ENCODE results near the gene EIF2AK3.
A peak's percentile ranks its signal among the peaks of the same experiment; 100 is the strongest.
"Not testable (repeated sequence)": the region's sequence is repeated elsewhere in the genome, so short reads cannot be mapped to it uniquely, and the experiment has no call there.

The EIF2AK3 gene

DNA sequence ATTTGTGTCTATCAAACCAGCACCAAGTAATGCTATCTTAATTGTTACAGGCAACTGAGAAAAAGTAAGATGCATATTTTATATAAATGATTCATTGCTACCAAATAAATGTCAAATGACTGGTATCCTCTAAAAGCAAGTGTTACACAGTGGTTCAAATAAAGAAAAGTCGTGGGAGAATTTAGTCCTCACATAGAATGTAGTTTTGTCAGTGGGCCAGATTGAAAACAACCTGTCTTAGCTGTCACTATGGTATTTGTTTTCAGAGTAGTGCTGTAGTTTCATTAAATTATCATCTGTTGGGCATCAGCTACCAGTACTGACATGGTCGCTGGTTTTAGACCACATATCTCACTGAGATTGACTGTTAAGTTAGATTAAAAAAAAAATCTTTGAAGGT is 10.2 kb upstream of the EIF2AK3 start:
- no peak for DNase-seq (ENCODE audit: low read depth in 2 of 2)

DNA sequence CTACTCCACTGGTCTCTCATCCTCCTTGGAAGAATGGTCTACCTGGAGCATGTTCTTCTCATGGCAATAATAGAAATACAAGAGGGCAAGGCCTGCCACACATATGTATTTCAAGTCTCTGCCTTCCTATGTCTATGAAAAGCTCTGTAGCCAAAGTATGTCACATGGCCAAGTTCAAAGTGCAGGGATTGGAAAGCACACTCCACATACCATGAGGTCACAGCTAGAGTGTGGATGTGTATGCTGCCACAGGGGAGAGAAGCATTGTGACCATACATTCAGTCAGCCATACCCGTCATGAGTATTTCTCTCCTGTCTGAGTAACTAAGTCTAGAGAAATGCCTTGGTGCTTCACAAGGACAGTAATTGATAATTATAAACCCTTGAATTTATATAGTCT is 8.8 kb upstream of the EIF2AK3 start:
- DNase-seq (ENCODE audit: low read depth in 2 of 2) = no peak

DNA sequence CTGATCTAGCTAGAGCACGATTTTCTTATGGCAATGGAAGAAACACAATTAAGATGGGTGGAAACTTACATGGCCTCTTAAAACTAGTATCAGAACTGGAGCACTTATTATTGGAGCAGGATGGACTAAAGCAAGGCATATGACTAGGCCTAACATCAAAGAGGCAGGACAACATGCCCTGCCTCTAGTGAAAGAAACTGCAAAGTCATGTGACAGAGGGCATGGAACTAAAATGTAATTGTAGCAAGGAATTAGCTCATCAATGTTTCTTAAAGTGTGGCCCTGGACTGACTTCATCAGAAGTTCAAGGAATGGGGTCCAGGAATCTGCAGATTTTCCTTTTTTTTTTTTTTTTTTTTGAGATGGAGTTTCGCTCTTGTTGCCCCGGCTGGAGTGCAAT is 5.3 kb upstream of the EIF2AK3 start:
- no peak for DNase-seq (ENCODE audit: low read depth in 2 of 2)

DNA sequence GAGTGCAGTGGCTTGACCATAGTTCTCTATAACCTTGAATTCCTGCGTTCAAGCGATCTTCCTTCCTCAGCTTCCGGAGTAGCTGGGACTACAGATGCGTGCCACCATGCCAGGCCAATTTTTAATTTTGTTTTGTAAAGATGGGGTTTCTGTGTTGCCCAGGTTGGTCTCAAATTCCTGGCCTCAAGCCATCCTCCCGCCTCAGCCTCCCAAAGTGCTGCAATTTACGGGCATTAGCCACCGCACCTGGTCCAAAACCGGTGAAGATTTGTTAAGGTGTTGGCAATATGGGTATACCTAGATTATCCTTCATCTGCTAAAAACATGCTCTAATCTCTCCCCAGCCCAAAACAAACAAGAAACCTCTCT is 1.3 kb upstream of the EIF2AK3 start:
- no peak for DNase-seq (ENCODE audit: low read depth in 2 of 2)

DNA sequence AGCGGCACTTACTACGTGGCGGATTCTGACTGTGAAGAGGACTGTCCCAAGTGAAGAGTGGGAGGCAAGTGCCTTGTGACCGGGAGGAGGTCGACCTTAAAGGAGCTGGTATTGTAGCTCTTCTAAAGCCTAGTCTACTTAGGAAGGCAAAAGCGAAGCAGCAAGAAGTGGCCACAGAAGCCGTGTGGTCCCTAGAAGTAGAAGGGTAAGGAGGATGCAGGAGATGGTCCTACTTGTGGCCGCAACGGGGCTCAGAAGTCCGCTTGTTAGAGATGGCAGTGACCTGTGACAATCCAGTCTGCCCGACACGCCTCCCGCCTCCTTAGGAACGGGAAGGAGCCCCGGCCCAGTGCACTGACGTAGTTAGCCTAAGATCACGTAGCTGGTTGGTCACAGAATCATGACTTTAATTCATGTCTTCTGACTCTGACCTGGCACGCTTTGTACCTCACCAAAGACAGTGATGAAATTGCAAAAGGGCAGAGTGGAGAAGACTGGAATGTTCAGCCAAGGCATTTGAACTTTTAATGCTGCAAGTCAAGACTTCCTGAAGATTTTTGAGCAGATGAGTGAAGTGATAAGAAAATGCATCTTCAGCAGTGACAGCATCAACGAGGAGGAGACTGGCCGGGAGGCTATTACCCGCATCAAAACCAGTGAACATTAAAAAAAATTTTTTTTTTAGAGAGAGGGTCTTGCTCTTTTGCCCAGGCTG is 749 bp upstream of the EIF2AK3 start:
- DNase-seq (ENCODE audit: low read depth in 2 of 2) = peak; percentile 76 to 78

DNA sequence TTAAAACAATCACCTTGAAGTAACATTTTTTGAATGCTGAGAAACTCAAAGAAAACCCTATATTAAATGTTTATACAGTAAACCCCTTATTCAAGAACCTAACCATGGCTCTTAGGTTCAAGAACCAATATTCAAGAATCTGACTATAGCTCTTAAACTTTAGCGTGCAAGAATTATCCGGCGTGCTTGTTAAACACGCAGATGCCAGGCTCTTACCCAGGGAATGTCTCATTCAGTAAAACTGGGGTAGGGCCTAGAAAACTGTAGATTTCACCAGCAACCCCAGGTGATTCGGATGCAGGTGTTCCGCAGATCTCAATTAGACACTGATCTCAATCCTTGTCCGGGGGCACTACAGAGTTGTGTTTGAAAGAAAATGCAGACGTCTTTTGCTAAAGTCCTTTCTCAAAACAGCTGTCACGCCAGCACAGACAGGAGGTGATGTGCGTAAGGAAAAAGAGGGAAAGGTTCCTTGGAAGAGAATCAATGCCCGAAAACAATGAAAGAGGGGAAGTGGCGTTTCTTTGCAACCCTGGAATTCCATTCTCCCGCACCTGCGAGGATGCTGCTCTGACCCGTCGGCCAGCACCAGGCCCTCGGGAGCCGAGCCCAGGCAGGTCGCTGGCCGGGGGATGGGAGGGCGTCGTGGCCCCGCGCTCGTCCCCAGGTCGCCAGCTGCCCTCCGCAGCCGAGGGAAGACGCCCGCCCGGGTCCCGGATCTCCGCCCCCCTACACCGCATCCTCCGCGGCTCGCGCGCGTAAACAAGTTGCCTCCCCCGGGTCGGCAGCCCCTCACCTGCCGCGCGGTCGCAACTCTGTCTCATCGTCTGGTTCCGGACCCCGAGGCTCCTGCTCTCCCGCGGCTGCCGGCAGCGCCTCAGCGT is 851 bp downstream of the EIF2AK3 start:
- no peak for DNase-seq (ENCODE audit: low read depth in 2 of 2)

DNA sequence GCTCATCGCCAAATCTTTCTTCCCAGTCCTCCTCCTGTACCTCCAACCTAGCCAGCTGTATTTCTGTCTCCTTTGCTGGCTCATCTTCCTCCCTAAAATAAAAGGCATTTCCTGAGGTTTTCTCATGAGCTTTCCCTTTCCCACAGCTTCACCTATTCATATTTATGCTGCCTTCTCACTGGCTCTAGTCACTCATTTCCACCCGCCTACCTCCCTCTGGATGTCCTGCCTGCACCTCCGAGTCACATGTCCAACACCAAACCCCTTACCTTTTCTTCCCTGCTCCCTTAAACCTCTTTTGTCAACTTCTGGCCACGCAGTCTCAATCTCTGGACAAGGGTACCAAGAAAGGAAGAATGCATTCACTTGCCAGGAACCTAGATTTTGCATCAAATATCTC is 2.8 kb downstream of the EIF2AK3 start:
- no peak for DNase-seq (ENCODE audit: low read depth in 2 of 2)

DNA sequence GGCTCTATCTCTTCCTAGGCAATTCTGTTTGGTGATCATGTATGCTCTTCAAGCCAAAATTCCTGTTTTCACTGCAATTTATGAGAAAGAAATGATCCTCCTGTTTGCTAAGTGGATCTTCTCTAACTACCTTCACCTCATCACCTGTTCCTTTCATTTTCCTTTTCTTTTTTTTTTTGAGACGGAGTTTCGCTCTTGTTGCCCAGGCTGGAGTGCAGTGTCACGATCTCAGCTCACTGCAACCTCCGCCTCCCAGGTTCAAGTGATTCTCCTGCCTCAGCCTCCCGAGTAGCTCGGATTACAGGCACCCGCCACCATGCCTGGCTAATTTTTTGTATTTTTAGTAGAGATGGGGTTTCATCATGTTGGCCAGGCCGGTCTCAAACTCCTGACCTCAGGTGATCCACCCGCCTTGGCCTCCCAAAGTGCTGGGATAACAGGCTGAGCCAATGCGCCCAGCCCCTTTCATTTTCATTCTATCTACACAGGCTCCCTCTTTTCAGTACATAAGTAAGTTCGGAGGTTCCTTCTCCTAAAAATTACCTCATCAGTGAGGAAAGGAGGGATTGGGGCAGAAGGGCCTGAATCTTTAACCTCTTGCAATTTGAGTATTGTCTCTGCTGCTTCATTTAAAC is 3.3 kb downstream of the EIF2AK3 start:
- DNase-seq (ENCODE audit: low read depth in 2 of 2) = not testable (repeated sequence)

DNA sequence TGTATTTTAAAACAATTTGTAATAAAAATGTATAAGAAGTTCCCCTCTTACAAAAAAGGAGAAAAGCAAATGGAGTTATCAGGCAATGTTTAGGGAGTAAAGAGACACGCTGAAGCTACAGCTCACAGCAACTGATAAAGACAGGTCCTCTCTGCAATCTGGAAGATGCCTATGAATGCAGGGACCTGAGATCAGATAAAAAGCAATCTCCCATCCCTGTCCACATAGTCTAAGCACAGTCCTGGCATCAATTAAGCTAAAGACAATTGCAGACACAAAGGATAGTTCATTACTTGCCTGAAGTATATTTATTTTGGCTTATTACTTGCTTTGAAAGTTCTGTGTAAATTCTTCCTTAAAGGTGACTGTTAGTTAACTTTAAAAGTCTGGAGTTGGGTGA is 5.0 kb downstream of the EIF2AK3 start:
- DNase-seq (ENCODE audit: low read depth in 2 of 2) = no peak

DNA sequence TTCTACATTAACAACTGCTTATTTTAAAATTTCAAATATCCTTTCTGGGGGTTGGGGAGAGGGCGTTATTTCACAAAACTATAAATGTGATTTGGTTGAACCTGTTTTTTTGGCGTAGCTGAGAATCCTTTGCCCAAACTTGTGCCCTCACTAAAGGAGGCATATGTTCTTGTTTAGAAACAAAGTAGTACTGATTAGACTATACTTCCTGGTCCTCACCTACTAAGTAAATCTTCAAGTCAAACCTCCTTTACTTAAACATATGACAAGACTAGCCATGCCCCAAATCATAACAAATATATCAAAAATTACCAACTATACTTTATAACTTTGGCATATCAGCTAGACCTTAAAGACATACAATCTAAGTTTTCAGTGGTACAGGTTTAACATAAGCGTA is 5.8 kb downstream of the EIF2AK3 start:
- DNase-seq (ENCODE audit: low read depth in 2 of 2) = no peak

DNA sequence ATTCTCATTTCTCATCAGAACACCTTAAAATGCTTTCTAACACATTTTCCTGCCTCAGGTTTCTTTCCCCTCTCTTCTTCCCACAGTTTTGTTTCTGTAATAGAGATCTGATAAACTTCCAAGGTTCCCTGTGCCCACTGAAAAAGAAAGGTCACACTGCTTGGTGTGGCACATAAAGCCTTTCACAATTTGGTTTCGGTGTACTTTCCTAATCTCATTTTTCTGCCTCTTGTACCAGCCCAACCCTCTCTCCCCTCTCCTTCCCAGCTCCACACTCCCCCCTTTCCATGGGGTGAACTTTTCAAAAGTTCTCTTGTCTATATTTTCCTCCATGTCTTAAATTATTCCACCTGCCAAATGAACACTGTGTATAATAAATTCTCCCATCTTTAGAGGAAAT is 7.2 kb downstream of the EIF2AK3 start:
- DNase-seq (ENCODE audit: low read depth in 2 of 2) = no peak

DNA sequence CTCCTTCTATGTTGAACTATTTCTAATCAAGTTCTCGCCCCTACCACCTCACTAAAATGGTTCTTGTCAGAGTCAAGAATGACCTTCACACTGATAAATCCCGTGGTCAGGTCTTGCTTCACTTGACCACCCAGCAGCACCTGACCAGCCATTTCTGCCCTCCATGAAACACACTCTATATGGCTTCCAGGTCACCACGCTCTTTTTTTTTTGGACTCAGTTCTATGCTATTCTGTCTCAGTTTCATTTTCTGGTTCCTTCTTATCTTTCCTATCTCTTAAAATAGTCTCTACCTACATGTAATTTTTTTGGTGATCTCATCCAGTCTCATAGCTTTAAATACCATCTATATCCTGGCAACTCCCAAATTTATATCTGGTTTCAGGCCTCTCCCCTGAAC is 11.4 kb downstream of the EIF2AK3 start:
- DNase-seq (ENCODE audit: low read depth in 2 of 2) = no peak

DNA sequence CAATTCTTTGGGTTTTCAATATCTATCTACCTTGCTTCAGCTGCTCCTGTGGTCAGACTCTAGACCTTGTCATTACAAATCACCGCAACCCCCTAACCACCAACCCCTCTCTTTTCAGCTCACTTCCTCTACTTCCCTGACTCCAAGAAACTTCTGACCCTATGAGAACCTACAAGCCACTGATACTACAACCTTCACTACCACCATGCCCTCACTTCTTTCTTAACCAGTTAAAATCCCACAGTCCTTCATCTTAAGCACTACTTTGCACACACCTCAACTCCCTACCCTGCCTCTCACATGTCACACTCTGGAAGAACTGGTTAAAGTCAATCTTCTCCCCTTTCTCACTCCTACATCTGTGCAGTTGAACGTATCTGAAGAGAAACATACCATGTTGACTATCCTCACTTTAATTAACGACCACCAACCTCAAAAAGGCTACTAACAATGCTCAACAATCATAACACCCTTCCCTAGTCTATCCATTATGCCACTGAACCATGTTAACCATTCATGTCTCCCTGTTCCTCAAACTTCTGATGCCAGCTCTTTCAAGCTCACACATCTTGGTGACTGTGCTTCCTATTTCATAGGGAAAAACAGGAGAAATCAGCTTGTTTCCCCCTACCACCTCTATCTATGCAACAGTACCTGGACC is 12.6 kb downstream of the EIF2AK3 start:
- DNase-seq (ENCODE audit: low read depth in 2 of 2) = no peak

DNA sequence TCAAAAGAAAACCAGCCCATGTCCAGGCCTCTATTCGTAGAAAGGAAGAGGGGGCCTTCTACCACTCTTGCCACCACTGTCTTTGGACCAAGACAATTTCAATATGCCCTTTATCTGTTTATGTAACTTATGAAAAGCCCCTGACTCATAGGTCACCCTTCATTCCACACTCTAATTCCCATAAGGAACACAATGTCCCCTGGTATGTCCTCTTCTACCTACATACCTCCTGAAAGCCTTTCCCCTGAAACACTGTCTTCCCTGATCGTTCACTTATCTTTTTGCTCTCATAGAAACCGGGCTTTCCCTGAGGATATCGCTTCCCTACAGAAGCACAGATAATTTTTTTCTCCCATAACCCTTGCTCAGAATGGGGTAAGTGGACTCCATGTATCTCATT is 13.3 kb downstream of the EIF2AK3 start:
- no peak for DNase-seq (ENCODE audit: low read depth in 2 of 2)

DNA sequence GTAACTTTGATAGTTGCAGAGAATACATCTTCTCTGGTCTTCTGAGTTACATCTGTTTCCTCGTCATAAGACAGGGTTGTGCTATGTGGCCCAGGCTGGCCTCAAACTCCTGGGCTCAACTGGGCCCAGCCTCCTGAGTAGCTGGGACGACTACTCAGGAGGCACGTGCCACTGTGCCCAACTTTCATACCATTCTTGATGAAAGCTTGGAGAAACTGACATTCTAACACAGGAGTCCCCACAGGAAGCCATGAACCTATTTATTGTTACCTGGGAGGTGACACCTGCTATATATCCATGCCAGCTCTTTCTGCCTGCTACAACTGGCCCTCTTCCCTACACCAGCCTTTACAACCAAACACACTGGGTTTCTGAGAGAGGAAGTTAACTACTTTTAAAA is 19.1 kb downstream of the EIF2AK3 start:
- DNase-seq (ENCODE audit: low read depth in 2 of 2) = no peak

DNA sequence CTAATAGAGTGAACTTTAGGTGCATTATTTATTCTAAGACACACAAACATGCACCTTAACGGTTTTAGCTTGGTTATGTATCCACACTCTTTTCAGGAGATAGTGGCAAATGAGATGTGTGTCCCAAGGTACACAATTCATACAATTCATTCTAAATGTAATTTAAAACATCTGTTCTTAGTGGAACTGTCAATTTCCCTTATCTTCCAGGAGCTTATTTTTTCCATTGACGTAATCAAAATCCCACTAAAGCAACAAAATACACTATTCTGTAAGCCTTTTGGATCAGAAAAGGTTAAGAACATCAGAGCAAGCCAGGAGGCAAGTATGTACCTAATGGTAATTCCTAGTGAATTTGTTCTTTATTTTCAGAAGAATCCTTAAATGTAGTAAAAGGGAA is 19.8 kb downstream of the EIF2AK3 start:
- DNase-seq (ENCODE audit: low read depth in 2 of 2) = no peak

DNA sequence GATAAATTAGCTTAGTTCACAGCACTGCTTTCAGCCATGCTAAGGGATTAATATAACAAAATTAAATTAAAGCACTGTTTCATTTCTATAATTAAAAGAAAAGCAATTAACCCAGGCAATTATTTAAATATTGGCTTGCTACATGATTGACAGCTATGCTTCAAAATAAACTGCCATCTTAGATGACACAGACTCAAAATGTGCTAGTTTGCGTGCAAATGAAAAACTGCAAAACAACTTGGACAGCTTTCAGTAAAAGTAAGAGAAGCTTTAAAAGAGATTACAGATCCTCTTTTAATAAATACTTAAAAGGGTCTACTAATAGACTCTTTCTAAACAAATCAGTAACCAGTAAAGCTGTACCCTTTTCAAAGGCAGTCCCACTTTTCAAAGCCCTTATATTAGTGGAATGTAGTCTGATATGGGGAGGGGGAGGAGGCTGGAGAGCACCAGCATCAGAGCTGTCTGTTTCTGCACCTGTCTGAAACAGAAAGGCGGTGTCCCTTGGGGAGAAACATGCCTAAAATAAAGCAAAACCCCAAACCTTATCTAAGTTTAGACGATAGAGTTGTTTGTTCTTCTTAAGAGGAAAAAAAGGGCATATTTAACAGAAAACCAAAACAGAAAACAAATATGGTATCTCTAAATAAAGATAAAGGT is 20.8 kb downstream of the EIF2AK3 start:
- no peak for DNase-seq (ENCODE audit: low read depth in 2 of 2)

DNA sequence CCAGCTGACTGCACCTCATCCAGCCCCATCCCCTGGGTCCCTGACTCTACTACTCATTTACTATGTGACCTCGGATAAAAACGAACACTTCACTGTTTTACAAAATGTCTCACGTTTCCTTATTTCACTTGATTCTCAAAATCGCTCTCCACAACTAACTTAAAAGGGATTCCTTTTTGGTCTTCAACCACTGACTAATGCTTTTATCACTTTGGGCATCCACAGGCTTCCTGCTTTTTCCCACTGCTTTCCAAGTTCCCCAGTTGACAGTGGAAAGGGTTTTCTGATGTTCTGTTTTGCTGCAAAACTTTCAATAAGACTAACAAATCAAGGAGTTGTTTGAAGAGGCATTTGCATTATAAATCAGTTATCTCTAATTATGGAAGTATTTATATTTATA is 24.1 kb downstream of the EIF2AK3 start:
- peak; percentile 8 to 18 for DNase-seq (ENCODE audit: low read depth in 2 of 2)

DNA sequence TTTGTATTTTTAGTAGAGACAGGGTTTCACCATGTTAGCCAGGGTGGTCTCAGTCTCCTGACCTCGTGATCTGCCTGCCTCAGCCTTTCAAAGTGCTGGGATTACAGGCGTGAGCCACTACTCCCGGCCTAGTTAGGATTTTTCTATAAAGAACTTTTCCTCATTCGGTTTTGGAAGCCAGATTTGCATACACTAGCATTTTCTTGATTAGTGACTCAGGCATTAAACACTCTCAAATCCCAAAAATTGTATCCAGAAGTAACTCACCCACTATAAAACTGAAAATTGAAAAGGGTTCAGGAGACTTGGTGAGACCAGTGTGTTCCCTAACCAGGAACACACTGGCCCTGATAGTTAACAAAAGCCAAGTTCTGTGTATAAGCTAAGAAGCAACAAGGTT is 25.2 kb downstream of the EIF2AK3 start:
- no peak for DNase-seq (ENCODE audit: low read depth in 2 of 2)

DNA sequence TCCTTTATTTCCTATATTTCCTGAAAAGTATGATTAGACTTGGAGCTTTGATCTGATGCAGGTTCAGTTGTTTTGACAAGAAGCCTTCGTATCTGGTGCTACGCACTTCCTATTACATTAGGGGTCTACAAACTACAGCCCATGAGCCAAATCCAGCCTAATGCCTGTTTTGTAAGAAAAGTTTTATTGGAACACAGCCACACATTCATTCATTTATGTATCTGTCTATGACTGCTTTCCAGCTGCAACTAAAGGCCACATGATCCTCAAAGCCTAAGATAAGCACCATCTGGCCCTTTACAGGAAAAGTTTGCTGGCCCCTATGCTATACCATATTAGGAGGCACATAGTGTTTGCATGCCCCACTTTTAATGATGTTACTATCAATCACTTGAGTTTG is 26.0 kb downstream of the EIF2AK3 start:
- no peak for DNase-seq (ENCODE audit: low read depth in 2 of 2)

DNA sequence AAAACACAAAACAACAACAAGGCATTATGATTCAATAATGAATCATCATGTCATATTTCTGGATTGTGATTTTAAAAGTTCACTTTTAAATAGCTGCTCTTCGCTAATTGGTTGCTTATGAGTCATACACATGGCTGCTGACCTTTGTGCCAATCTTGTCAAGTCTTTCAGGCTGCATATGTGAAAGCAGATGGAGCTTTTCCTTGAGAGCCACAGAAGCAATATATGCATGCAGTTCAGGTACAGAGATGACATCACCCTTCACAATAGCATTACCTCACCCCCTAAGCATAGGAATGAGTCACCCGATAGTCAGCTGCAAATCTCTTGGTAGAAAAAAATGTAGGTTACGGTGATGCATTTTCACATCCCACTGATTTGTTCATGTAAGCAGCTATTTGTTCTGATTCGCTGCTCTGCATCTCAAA is 27.2 kb downstream of the EIF2AK3 start:
- DNase-seq (ENCODE audit: low read depth in 2 of 2) = peak; percentile 73 to 74

DNA sequence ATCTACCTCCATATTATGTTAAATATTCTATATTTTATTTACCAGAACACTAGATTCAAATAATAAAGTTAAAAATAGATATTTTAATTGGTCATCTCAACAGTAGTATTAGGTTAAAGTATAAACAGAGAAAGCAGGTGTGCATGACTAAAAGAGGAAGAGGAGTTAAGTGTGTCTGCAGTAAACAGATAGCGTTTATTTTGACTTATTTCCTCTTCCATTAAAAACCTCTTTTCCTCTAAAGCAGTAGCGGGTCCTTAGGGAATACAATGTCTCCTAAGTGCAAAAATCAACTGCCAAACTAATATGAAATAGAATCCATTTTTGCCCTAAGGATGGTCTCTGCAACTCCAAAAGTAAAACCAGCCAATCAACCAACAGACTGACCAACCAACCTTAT is 27.7 kb downstream of the EIF2AK3 start:
- DNase-seq (ENCODE audit: low read depth in 2 of 2) = no peak

Data from fibroblast of skin of left quadriceps (primary cell).